Spleen (tissue), 7 donors: Measurements from ENCODE around the gene MYCN.

Source experiments
- CTCF ChIP-seq, 11 experiments: fragments of 200-600 bp in 7 of 11; fragments of 450-650 bp in 4 of 11; sonication (generic) in 4 of 11; IDR thresholded peaks in 8 of 11; conservative IDR thresholded peaks in 3 of 11; 1 replicate in 7 of 11; 2 replicates in 4 of 11; pipeline versions ENCODE4 v1.4.0 to v1.8.0; 2016 to 2021; ENCODE audit warnings: antibody characterized with exemption in 11 of 11, inconsistent platforms in 4 of 11, mild to moderate bottlenecking in 1 of 11
- POLR2A ChIP-seq, 3 donors: fragments of 450-650 bp; IDR thresholded peaks; one replicate each; pipeline ENCODE4 v1.5.1; 2017; ENCODE audit warnings: antibody characterized with exemption in 3 of 3, mild to moderate bottlenecking in 1 of 3
- POLR2AphosphoS5 ChIP-seq, 3 donors: sonication (generic); formaldehyde crosslinking; IDR thresholded peaks; one replicate each; pipeline ENCODE4 v1.5.1; 2017; ENCODE audit warnings: antibody characterized with exemption in 3 of 3
- donor health status: DM: no; HTN: no; CAD: no; lungs with moderate emphysema.
- donor health status: DM: no; HTN: no; CAD: no.
- donor health status: DM: no; HTN: no; CAD: no.

- no peak for TF ChIP-seq CTCF (IDR thresholded peaks at IDR 0.05 in 8 of 11, conservative IDR thresholded peaks at IDR 0.05 in 3 of 11)
- TF ChIP-seq POLR2AphosphoS5 (IDR thresholded peaks at IDR 0.05), result no peak
- TF ChIP-seq POLR2A (IDR thresholded peaks at IDR 0.05), result no peak
Observed at GRCh38 chr2:15965564-15966019, 25.2 kb downstream of the MYCN start.
